Osteocyte (in vitro differentiated cells): ENCODE results near the gene CEBPA. TPM values are rescaled to one million over a fixed set of nuclear protein-coding genes. Genes with fewer than 3 reads are reported as not detected.

Source experiments
- DNase-seq: peaks from one replicate; pipeline ENCODE4 v3.0.0; 2021; ENCODE audit warnings: mixed read lengths; ENCODE audit not compliant: unreplicated experiment; ENCODE audit errors: extremely low spot score
- H3K27ac Mint-ChIP-seq: one replicate; pipeline ENCODE4 v1.8.0; 2021; ENCODE audit warnings: mild to moderate bottlenecking, mixed read lengths; ENCODE audit not compliant: unreplicated experiment
- H3K27me3 Mint-ChIP-seq: one replicate; pipeline ENCODE4 v1.8.0; 2021; ENCODE audit warnings: mixed read lengths; ENCODE audit not compliant: unreplicated experiment
- H3K36me3 Mint-ChIP-seq: one replicate; pipeline ENCODE4 v1.8.0; 2021; ENCODE audit warnings: mixed read lengths; ENCODE audit not compliant: unreplicated experiment
- H3K4me1 Mint-ChIP-seq: one replicate; pipeline ENCODE4 v1.8.0; 2021; ENCODE audit warnings: mixed read lengths; ENCODE audit not compliant: unreplicated experiment
- H3K4me3 Mint-ChIP-seq: one replicate; pipeline ENCODE4 v1.8.0; 2021; ENCODE audit warnings: mild to moderate bottlenecking, moderate library complexity, mixed read lengths; ENCODE audit not compliant: unreplicated experiment
- H3K9me3 Mint-ChIP-seq: one replicate; pipeline ENCODE4 v1.8.0; 2021; ENCODE audit warnings: mixed read lengths; ENCODE audit not compliant: unreplicated experiment
- CTCF ChIP-seq: fragments of 200-600 bp; sonication (generic); IDR thresholded peaks from 2 replicates; pipeline ENCODE4 v1.5.0; 2021; ENCODE audit warnings: antibody characterized with exemption, mild to moderate bottlenecking, moderate library complexity
- total RNA-seq: library from RNA; stranded (reverse); gene quantifications from 2 replicates; pipeline ENCODE4 v1.2.1, GENCODE V29; 2021

The CEBPA gene
- total RNA-seq, 1 donor from 2014 or later = 0.86 TPM

DNA sequence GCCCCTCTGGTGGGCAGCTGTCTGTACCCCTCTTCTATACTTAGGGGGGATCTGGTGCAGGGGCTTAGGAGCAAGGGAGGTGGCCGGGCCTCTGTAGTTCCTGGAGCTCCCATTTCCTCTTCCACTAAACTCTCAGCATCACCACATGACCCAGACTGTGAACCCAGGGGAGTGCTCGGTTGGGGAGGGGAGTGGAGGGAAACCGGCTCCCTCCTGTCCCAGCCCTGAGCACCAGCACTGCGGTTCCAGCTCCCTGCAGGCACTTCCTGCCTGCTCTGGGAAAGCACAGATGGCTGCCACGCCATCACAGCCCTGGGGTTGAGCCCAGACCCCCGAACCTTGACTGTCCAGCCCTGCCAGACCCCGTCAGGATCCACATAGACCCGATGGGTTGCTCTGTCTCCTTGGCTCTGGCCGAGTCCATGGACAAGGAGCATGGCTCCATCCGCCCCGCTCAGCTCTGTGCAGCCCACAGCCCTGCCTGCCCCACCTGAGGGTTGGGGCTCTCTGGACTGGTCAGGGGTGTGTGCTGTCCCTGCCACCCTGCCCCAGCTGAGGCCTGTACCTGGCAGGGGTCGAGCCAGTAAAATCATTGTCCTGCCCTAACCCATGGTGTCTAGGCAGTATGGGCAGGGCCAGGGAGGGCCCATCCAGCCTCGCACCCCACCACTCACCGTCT is 40.7 kb downstream of the CEBPA start:
- Mint-ChIP-seq H3K4me1 (no peaks in the 10 kb centered on the region), H3K9me3 (no peaks in the 10 kb centered on the region), H3K36me3 (no peaks in the 10 kb centered on the region), H3K27ac (no peak overlapping the region), H3K27me3 (no peaks in the 10 kb centered on the region), H3K4me3 (no peak overlapping the region)
- TF ChIP-seq CTCF = no peak
- DNase-seq = no peak

DNA sequence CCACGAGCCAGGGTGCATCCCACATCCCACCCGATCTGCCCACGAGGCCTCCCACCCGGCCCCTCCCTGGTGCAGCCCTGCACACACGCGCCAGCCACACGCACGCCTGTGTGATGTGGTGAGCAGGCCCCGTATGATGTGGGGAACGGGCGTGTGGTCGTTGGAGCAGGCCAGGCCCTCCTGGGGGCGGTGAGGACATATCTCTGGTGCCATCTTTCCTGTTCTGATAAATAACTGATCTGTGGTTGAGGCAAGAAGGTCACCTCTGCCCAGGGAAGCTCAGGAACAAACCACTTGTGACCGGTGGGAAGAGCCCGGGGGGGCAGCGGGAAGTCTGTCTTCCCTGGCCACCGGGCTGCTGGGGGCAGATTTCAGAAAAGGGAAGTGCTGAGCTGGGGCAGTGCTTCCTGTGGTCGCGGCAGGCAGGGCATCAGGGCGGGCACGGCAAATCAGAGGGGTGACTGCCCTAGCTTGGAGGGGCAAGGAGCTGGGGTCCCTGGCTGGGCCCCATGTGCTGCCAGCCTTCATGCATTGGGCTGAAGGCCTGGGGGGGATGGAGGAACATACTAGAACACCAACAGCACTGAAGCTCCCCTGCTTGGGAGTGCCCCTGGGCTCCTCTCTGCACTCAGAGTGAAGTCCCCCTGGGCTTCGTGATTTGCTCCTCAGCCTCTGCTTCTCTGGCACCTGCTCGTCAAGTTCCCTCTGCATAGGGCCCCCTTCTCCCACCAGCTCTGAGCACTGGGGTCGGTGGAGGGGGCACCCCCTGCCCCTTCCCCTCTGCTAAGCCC is 41.5 kb downstream of the CEBPA start:
- H3K36me3 Mint-ChIP-seq = no peaks in the 10 kb centered on the region

DNA sequence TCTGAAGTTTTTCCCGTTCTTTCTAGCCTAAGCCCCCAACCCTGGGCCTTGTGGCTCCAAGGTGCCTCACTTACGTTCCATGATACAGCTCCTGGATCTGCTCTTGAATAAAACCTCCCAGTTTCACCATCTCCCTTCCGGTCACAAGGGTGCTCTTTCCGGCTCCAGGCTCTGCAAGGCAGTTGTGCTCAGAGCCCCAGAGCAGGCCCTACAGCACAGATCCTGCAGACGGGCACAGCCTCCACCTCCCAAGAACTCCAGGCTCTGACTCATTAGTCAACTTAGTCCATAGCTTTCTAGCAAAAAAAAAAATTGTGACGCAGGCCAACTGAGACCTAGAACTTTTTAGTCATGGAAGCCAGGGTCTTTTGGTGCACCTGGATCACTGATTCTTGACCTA is 42.8 kb downstream of the CEBPA start:
- Mint-ChIP-seq H3K27ac (no peak overlapping the region), H3K9me3 (no peaks in the 10 kb centered on the region), H3K4me1 (no peaks in the 10 kb centered on the region), H3K36me3 (no peaks in the 10 kb centered on the region), H3K27me3 (no peaks in the 10 kb centered on the region), H3K4me3 (no peak overlapping the region)
- no peak for DNase-seq
- no peak for TF ChIP-seq CTCF

More for the DNA sequence above, 41.5 kb downstream of the CEBPA start:
- Mint-ChIP-seq H3K27me3 (no peaks in the 10 kb centered on the region), H3K27ac (no peak overlapping the region), H3K4me1 (no peaks in the 10 kb centered on the region), H3K9me3 (no peaks in the 10 kb centered on the region), H3K4me3 (no peak overlapping the region)
- no peak for TF ChIP-seq CTCF
- no peak for DNase-seq

DNA sequence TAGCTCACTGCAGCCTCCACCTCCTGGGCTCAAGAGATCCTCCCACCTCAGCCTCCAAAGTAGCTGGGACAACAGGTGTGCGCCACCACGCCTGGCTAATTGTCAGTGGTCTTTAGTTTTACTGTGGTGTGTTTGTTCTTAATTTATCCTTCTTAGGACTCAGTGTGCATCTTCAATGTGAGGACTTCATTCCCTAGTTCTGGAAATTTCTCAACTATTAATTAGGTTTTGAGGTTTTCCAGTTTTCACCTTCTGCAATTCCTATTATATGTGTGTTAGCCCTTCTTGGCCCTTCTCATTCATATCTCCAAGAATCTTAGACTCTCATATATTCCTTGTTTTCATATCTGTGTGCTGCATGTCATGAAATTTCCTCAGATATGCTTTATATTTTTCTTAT is 44.5 kb downstream of the CEBPA start:
- H3K4me1 Mint-ChIP-seq = no peaks in the 10 kb centered on the region
- H3K9me3 Mint-ChIP-seq = no peaks in the 10 kb centered on the region
- no peak overlapping the region for H3K4me3 Mint-ChIP-seq

More for the DNA sequence above, 44.5 kb downstream of the CEBPA start:
- Mint-ChIP-seq H3K27me3 (no peaks in the 10 kb centered on the region), H3K36me3 (no peaks in the 10 kb centered on the region), H3K27ac (no peak overlapping the region)
- no peak for TF ChIP-seq CTCF
- no peak for DNase-seq
